Pulmonary artery endothelial cell (primary cell): ENCODE measurements around the gene SPATA20. TPM values are rescaled to one million over a fixed set of nuclear protein-coding genes. Genes with fewer than 3 reads are reported as not detected.

Experiments used
- DNase-seq: peaks from one replicate; pipeline ENCODE4 v3.0.0-alpha.2; 2011; ENCODE audit warnings: low read depth, low spot score
- total RNA-seq: library from RNA; depleted of rRNA; stranded (reverse); fragments of >200 nt; gene quantifications from 2 replicates; pipeline ENCODE4 v1.2.3, GENCODE V29; 2014

The SPATA20 gene
- total RNA-seq: 47.2 and 57.8 TPM in 2 replicates

- peak; percentile 61 for DNase-seq
These were observed at the start of gene SPATA20 for GRCh38 chr17:50547035-50547735. TSS of gene SPATA20 (plus strand) at chr17:50547174. CDS start at chr17:50547209, 35 bp downstream.

- no peak for DNase-seq
These were observed 48.7 kb upstream of the SPATA20 start for GRCh38 chr17:50498021-50498874.

- no peak for DNase-seq
These were observed 47.7 kb upstream of the SPATA20 start for GRCh38 chr17:50499270-50499669.

GRCh38 chr17:50499721-50500120, 47.3 kb upstream of the SPATA20 start:
- DNase-seq: no peak

DNA sequence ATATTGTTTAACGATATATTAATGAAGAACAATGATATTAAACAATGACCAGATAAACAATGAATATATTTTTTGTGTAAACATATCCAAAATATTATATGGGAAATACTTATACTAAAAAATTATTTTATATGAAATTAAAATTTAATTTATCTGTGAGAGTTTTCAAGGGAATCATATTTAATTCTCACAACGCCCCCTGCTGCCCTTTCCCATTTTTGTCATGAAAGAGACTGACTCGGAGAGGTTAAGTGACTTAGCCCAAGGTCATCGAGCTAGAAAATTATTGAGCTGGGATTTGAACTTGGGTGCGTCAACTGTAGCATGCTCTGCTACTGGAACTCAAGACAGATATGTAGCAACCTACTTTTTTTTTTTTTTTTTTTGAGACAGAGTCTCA, 45.9 kb upstream of the SPATA20 start:
- DNase-seq: no peak

DNA sequence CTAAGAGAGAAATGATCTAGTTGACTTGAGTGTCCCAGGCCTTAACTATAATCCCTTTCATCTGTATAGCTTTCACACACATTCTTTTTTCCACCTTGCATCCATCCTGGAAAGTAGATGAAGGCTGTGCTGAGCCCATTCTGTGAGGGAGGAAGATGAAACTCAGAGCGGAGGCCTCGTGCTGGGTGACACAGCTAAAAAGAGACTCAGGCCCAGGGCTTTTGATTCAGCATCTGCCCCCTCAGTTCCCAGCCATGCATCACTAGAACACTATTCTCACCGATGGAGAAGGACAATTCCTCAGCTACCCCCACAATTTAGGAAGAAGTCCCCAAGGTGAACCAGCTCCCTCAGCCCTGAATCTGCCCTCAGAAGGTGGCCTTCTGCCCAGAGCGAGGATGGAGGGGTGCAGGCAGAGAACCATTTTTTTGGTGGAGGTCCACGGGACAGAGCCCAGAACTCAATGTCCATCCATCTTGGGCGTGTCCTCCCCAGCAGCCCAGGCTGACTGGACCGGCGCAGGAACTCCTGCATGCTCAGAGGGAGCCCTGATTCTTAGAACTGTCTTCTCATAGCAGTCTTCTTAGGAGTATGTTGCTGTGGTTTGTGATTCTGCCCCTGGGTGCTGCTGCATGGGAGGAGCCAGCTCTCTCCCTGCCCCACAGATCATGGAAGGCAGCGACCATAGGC, 44.5 kb upstream of the SPATA20 start:
- DNase-seq: no peak

- no peak for DNase-seq
These were observed 41.3 kb upstream of the SPATA20 start for GRCh38 chr17:50505591-50506130.

DNA sequence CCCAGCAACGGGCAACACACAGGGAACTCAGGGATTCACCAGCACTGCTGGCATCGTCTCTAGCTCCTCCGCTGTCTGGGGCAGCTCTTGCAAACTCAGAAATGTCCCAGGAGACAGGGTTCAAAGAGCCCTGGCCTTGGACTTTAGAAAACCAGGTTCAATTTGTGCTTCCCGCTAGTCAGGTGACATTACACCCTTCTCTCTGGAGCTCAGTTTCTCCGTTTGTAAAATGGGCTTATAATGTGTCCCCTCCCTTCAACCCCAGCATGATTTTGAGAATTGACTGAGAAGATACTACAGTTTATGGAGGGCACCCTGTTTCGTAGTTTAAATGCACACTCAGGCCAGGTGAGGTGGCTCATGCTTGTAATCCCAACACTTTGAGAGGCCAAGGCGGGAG, 40.7 kb upstream of the SPATA20 start:
- no peak for DNase-seq

GRCh38 chr17:50507871-50508572, 39.0 kb upstream of the SPATA20 start, which contains the start of gene MYCBPAP:
TSS of gene MYCBPAP (plus strand) at chr17:50508439. CDS start at chr17:50508675, 236 bp downstream.
- peak; percentile 41 for DNase-seq

GRCh38 chr17:50508573-50509460, 38.2 kb upstream of the SPATA20 start:
- DNase-seq: no peak

DNA sequence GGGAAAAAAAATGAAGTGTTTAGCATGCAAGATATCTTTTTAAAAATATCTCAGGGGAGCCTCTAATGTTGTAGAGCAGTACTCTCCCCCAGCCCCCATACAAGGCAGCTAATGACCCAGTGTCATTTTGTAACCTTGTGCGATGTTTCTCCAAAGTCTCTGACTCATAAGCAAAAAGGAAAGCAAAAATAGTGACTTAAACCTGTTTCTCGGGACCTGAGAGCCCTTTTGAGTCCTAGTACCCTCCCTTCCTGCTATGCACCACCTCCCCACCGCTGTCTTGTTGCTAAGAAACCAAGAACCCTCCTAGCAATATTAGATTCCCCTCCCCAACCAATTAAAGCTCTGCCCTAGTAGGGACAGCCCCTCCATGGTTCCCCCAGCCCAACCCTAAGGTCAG, 35.9 kb upstream of the SPATA20 start:
- DNase-seq: no peak

GRCh38 chr17:50513495-50513894, 33.5 kb upstream of the SPATA20 start:
- DNase-seq: no peak

DNA sequence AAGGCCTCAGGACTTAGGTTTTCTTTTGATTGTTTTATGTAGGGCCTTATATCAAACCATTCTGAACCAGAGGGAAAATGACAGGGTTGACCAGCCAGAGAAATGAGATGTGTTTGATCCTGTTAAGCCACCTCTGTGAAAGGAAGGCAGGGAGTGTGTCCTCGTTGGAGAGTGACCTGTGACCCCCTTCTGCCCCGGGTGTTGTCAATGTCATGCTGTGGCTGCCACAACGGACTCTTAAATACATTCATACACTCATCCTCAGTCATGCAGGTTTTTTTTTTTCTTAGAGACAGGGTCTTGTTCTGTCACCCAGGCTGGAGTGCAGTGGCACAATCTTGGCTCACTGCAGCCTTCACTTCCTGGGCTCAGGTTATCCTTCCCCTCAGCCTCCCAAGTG, 32.6 kb upstream of the SPATA20 start:
- no peak for DNase-seq

GRCh38 chr17:50514936-50515702, 31.9 kb upstream of the SPATA20 start:
- DNase-seq: no peak

- DNase-seq: no peak
These were observed 30.0 kb upstream of the SPATA20 start for GRCh38 chr17:50517011-50517410.

DNA sequence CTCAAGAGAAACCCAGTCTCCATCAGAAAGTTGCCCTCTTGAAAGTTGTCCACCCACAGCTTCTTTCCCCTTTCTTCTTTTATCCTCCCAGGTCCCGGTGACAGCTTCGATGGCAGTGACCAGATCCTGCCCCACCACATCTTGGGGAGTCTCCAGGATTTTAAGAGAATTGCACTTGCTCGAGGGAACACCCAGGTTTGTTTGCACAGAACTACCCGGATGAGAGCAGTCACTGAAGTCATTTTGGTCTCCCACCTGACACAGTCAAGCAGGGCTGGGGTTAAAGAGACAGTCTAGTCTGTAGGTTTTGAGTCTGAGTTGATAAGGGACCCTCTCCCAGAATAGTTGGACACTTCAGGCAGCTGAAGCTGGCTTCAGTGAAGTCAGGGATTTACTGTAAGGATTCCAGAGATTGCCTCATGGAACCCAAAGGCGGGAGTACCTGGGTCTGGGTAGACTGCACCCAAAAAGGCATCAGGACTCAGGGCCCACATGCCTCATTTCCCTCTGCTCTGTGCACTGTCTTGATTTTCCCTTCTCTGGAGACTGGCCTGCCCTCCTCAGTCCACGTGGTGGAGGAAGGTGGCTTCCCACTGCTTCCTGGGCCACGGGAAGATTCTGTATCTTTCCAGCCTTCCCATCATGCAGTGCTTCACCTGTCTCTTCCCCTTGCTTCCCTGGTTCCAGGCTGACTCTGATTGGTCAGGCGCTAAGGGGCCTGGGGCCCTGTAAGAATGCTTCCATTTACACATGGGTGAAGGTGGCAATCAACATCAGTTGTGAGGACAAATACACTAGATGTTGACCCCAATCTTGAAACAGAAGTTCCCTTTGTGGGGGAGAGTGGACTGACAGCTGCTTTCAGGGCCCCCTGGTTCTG, 29.2 kb upstream of the SPATA20 start:
- no peak for DNase-seq

DNA sequence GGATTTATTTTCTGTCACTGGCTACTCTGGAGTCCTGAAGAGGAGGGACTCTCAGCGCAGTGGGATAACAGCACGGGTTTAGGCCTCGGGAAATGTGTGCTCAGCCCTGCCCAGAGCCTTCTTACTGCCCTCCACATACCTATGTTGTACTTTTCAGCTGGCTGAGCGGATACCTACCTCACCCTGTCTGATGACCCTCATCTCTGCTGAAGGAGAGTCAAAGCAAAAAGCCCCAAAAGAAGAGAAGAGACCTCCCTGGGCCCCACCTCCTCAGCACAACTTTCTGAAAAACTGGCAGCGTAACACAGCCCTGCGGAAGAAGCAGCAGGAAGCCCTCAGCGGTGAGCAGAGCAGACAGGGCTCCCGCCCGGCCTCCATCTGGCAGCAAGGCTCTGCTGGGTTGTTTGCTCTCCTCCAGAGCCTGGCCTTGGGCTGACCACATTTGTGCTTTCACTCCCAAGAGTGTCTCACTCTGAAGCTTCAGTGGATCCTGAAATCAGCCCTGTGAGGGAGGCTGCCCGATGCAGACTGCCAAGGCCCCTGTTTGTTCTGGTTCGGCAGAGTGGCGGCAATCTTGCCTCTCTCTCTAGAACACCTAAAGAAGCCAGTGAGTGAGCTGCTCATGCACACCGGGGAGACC, 28.5 kb upstream of the SPATA20 start:
- no peak for DNase-seq
